GM23338 (cell line): ENCODE measurements around the gene TOM1L2. TPM values are rescaled to one million over a fixed set of nuclear protein-coding genes. Genes with fewer than 3 reads are reported as not detected.

ENCODE experiments used
- ATAC-seq: fragments of 200-7000 bp; cut with Tn5 transposase; 3 replicates; pipeline ENCODE4 v1.9.1; 2020
- DNase-seq: peaks from one replicate; pipeline ENCODE4 v3.0.0-alpha.2; 2015; ENCODE audit warnings: low spot score
- H2AFZ ChIP-seq: fragments of 200-600 bp; sonication (generic); 2 replicates; pipeline ENCODE4 v1.8.0; 2016; ENCODE audit warnings: antibody characterized with exemption, mild to moderate bottlenecking, moderate library complexity
- H3F3A ChIP-seq: fragments of 200-600 bp; sonication (generic); replicated peaks from 2 replicates; pipeline ENCODE4 v1.8.0; 2017; ENCODE audit warnings: antibody characterized with exemption, mixed run types, low read depth
- H3K27ac ChIP-seq: fragments of 200-600 bp; sonication (generic); 2 replicates; pipeline ENCODE4 v1.6.1; 2016; ENCODE audit warnings: low read depth
- H3K27me3 ChIP-seq: fragments of 200-600 bp; sonication (generic); 2 replicates; pipeline ENCODE4 v1.8.0; 2016; ENCODE audit warnings: mild to moderate bottlenecking, mixed run types, moderate library complexity; ENCODE audit not compliant: insufficient read depth
- H3K36me3 ChIP-seq: fragments of 200-600 bp; sonication (generic); 2 replicates; pipeline ENCODE4 v1.8.0; 2016; ENCODE audit warnings: mild to moderate bottlenecking; ENCODE audit not compliant: insufficient read depth
- H3K4me1 ChIP-seq: fragments of 200-600 bp; sonication (generic); 2 replicates; pipeline ENCODE4 v1.8.0; 2016; ENCODE audit warnings: mild to moderate bottlenecking, moderate library complexity; ENCODE audit not compliant: insufficient read depth
- H3K4me2 ChIP-seq: fragments of 200-600 bp; sonication (generic); 2 replicates; pipeline ENCODE4 v1.7.1; 2017; ENCODE audit warnings: mixed run types
- H3K4me3 ChIP-seq: fragments of 200-600 bp; sonication (generic); 2 replicates; pipeline ENCODE4 v1.6.1; 2016; ENCODE audit warnings: mixed run types
- H3K79me2 ChIP-seq: fragments of 200-600 bp; sonication (generic); replicated peaks from 2 replicates; pipeline ENCODE4 v1.8.0; 2017; ENCODE audit warnings: mild to moderate bottlenecking; ENCODE audit not compliant: insufficient read depth
- H3K9me2 ChIP-seq: fragments of 200-600 bp; sonication (generic); 2 replicates; pipeline ENCODE4 v1.8.0; 2017; ENCODE audit not compliant: insufficient read depth
- H4K20me1 ChIP-seq: fragments of 200-600 bp; sonication (generic); replicated peaks from 2 replicates; pipeline ENCODE4 v1.8.0; 2017; ENCODE audit warnings: mild to moderate bottlenecking; ENCODE audit not compliant: insufficient read depth
- H3K27ac Mint-ChIP-seq: 2 replicates; pipeline ENCODE4 v1.8.0; 2020; ENCODE audit warnings: inconsistent platforms, mild to moderate bottlenecking, moderate library complexity, mixed read lengths
- H3K27me3 Mint-ChIP-seq: 3 replicates; pipeline ENCODE4 v1.8.0; 2022; ENCODE audit warnings: low read depth, mild to moderate bottlenecking, moderate library complexity, mixed read lengths, inconsistent platforms; ENCODE audit not compliant: insufficient read depth, poor library complexity
- H3K36me3 Mint-ChIP-seq: 3 replicates; pipeline ENCODE4 v1.8.0; 2021; ENCODE audit warnings: low read depth, mild to moderate bottlenecking, inconsistent platforms, moderate library complexity, mixed read lengths
- H3K4me1 Mint-ChIP-seq: 3 replicates; pipeline ENCODE4 v1.8.0; 2020; ENCODE audit warnings: mild to moderate bottlenecking, inconsistent platforms, mixed read lengths
- H3K4me3 Mint-ChIP-seq: 3 replicates; pipeline ENCODE4 v1.8.0; 2021; ENCODE audit warnings: moderate library complexity, mild to moderate bottlenecking, inconsistent platforms, mixed read lengths
- H3K9me3 Mint-ChIP-seq: 3 replicates; pipeline ENCODE4 v1.8.0; 2020; ENCODE audit warnings: moderate library complexity, mild to moderate bottlenecking, inconsistent platforms, mixed read lengths
- CREB1 ChIP-seq: fragments of 250-450 bp; sonication (Bioruptor Pico); IDR thresholded peaks from 2 replicates; pipeline ENCODE4 v1.5.0; 2020; ENCODE audit warnings: low read depth, mild to moderate bottlenecking, moderate library complexity
- EZH2 ChIP-seq: fragments of 200-600 bp; sonication (generic); IDR thresholded peaks from one replicate; pipeline ENCODE4 v1.8.0; 2017; ENCODE audit warnings: antibody characterized with exemption, mild to moderate bottlenecking, low read depth; ENCODE audit not compliant: unreplicated experiment
- EZH2phosphoT487 ChIP-seq: fragments of 200-600 bp; sonication (generic); IDR thresholded peaks from one replicate; pipeline ENCODE4 v1.8.1; 2018; ENCODE audit warnings: antibody characterized with exemption; ENCODE audit not compliant: unreplicated experiment
- JUNB ChIP-seq: IDR thresholded peaks from one replicate; pipeline ENCODE4 v1.6.1; 2016; ENCODE audit warnings: antibody characterized with exemption; ENCODE audit not compliant: unreplicated experiment
- NANOG ChIP-seq: IDR thresholded peaks from 2 replicates; pipeline ENCODE4 v1.6.1; 2016; ENCODE audit warnings: antibody characterized with exemption, borderline replicate concordance
- POLR2AphosphoS5 ChIP-seq: IDR thresholded peaks from 2 replicates; pipeline ENCODE4 v1.6.1; 2016; ENCODE audit warnings: antibody characterized with exemption, low read depth
- STAT1 ChIP-seq: IDR thresholded peaks from one replicate; pipeline ENCODE4 v1.6.1; 2016; ENCODE audit warnings: antibody characterized with exemption; ENCODE audit not compliant: unreplicated experiment
- ZNF114 ChIP-seq: fragments of 250-450 bp; sonication (Bioruptor Pico); IDR thresholded peaks from 2 replicates; pipeline ENCODE4 v1.5.0; 2020; ENCODE audit warnings: mild to moderate bottlenecking, moderate library complexity
- ZNF331 ChIP-seq: fragments of 250-450 bp; sonication (Bioruptor Pico); IDR thresholded peaks from 2 replicates; pipeline ENCODE4 v1.5.0; 2020; ENCODE audit warnings: low read depth, mild to moderate bottlenecking, moderate library complexity
- polyA plus RNA-seq: library from polyadenylated mRNA; unstranded; fragments of >200 nt; fragmentation: Nextera tagmentation; extraction: Ambion mirVana; gene quantifications from 2 replicates; pipeline ENCODE4 v1.2.1, GENCODE V29; 2016
- total RNA-seq: library from RNA; depleted of rRNA; stranded (reverse); fragments of >200 nt; shearing (Covaris generic); gene quantifications from 2 replicates; pipeline ENCODE4 v1.2.3, GENCODE V29; 2014
- TF ChIP-seq, protein P1 (sequence below), 2 experiments: fragments of 200-600 bp in 1 of 2; sonication (generic) in 1 of 2; conservative IDR thresholded peaks; 2 replicates each; pipeline versions ENCODE4 v1.5.1 to v1.6.1; 2016 to 2017; ENCODE audit warnings: antibody characterized with exemption in 2 of 2, low read depth in 2 of 2, mild to moderate bottlenecking in 2 of 2, moderate library complexity in 1 of 2
- TF ChIP-seq, protein P2 (sequence below): IDR thresholded peaks from one replicate; pipeline ENCODE4 v1.6.1; 2018; ENCODE audit warnings: antibody characterized with exemption; ENCODE audit not compliant: unreplicated experiment
- TF ChIP-seq, protein P3 (sequence below): IDR thresholded peaks from 2 replicates; pipeline ENCODE4 v1.6.1; 2016; ENCODE audit warnings: antibody characterized with exemption

Gene TOM1L2
- total and polyA plus RNA-seq, 2 experiments from 2014 or later, result 3.3 TPM

DNA sequence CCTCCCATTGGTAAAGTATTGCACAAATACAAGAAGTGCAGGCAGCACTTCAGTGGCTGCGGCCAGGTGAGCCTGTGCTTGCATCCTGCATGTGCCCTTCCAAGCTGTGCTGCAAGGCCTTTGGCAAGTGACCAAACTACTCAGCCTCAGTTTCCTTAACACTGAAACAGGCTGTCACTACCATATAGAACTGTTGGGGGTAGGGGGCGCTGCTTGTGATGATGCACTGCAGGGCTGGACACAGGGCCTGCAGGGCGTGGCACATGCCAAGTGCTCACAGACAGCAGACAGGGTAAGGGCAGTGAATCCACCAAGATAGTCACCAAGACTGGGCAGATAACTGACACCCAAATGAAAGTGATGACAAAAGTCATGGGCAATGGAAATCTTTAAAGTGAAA, 69.8 kb downstream of the TOM1L2 start:
- Histone ChIP-seq H3K36me3 (no peaks in the 10 kb centered on the region), H4K20me1 (no peaks in the 10 kb centered on the region), H3K79me2 (no peaks in the 10 kb centered on the region), H3K4me2 (no peak overlapping the region), H3K4me3 (no peak overlapping the region), H3K27me3 (no peaks in the 10 kb centered on the region), H2AFZ (no peak overlapping the region), H3K4me1 (no peaks in the 10 kb centered on the region; the same call in 1 of the 2 replicates), H3K9me2 (no peaks in the 10 kb centered on the region), H3F3A (no peaks in the 10 kb centered on the region), H3K27ac (no peak overlapping the region)
- DNase-seq, result peak; percentile 35
- Mint-ChIP-seq H3K27me3 (peaks cover 4% of the 10 kb centered on the region), H3K4me3 (no peak overlapping the region), H3K4me1 (peaks cover 19% of the 10 kb centered on the region), H3K9me3 (no peaks in the 10 kb centered on the region), H3K27ac (no peak overlapping the region), H3K36me3 (no peaks in the 10 kb centered on the region)
- ATAC-seq, result peak; percentile 52
- TF ChIP-seq, protein P1, sequence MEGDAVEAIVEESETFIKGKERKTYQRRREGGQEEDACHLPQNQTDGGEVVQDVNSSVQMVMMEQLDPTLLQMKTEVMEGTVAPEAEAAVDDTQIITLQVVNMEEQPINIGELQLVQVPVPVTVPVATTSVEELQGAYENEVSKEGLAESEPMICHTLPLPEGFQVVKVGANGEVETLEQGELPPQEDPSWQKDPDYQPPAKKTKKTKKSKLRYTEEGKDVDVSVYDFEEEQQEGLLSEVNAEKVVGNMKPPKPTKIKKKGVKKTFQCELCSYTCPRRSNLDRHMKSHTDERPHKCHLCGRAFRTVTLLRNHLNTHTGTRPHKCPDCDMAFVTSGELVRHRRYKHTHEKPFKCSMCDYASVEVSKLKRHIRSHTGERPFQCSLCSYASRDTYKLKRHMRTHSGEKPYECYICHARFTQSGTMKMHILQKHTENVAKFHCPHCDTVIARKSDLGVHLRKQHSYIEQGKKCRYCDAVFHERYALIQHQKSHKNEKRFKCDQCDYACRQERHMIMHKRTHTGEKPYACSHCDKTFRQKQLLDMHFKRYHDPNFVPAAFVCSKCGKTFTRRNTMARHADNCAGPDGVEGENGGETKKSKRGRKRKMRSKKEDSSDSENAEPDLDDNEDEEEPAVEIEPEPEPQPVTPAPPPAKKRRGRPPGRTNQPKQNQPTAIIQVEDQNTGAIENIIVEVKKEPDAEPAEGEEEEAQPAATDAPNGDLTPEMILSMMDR (conservative IDR thresholded peaks at IDR 0.05; ENCODE audit: low read depth in 2 of 2), result peak; percentile 44 to 60; a peak in 3 of 4 replicates
- TF ChIP-seq EZH2, result no peak

DNA sequence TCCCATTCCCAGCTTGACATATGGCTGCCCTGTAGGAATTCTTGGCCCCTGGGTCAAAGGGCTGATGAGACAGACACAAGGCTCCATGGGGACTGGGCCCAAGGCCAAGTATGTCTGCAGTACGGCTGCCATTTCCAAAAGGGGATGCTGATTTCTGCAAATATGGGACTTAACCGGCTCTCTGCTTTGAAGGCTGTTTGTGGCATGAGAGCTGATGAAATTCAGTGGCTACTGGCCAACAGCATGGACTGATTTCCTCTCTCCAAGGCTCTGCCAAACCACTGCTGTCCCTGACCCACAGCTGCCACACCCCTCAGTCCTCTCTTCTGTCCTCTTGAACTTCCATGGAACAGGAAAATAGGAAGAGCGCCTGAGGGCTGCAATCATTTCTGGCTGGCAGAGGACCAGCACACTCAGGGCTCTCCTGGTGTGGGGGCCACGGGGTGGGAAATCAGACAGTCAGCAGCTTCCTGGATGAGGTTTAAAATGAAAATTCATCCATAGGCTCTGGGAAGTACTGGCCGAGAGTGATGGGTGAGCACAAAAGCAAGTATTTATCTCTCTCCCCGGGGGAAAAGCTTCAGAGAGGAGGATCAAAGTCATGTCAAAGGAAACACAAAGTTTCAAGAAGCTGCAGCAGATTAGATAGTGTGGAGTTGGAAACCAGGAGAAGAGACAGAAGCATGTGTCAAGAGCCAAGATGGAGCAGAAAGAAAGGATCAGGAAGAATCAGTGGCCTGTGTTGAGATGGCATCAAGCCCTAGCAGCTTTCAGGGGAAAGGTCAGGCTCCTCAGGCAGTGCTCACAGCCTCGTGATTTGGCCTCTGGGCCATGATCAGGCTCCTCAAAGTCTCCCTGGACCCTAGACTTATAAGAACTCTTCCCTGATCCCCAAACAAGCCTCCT, 71.3 kb downstream of the TOM1L2 start:
- no peaks in the 10 kb centered on the region for H3K9me3 Mint-ChIP-seq
- ATAC-seq (no peak), DNase-seq (no peak)
- Histone ChIP-seq H3K27me3 (no peaks in the 10 kb centered on the region), H3K4me1 (no peaks in the 10 kb centered on the region; the same call in 1 of the 2 replicates), H3K9me2 (no peaks in the 10 kb centered on the region), H3K79me2 (no peaks in the 10 kb centered on the region), H3K36me3 (no peaks in the 10 kb centered on the region), H3K4me2 (no peak overlapping the region), H3F3A (no peaks in the 10 kb centered on the region), H3K4me3 (no peak overlapping the region), H2AFZ (no peak overlapping the region), H4K20me1 (no peaks in the 10 kb centered on the region), H3K27ac (no peak overlapping the region)
- no peaks in the 10 kb centered on the region for H3K36me3 Mint-ChIP-seq
- H3K27me3 Mint-ChIP-seq, result peaks cover 2% of the 10 kb centered on the region
- H3K27ac Mint-ChIP-seq, result no peak overlapping the region
- peaks cover 8% of the 10 kb centered on the region; the same call in 2 of the 3 replicates for H3K4me1 Mint-ChIP-seq
- H3K4me3 Mint-ChIP-seq, result no peak overlapping the region
- TF ChIP-seq NANOG (no peak), STAT1 (no peak), POLR2AphosphoS5 (no peak), ZNF331 (no peak), EZH2phosphoT487 (no peak), ZNF114 (CRISPR knock-in tag) (no peak), EZH2 (no peak), JUNB (no peak), CREB1 (CRISPR knock-in tag) (no peak)
- TF ChIP-seq, protein P2, sequence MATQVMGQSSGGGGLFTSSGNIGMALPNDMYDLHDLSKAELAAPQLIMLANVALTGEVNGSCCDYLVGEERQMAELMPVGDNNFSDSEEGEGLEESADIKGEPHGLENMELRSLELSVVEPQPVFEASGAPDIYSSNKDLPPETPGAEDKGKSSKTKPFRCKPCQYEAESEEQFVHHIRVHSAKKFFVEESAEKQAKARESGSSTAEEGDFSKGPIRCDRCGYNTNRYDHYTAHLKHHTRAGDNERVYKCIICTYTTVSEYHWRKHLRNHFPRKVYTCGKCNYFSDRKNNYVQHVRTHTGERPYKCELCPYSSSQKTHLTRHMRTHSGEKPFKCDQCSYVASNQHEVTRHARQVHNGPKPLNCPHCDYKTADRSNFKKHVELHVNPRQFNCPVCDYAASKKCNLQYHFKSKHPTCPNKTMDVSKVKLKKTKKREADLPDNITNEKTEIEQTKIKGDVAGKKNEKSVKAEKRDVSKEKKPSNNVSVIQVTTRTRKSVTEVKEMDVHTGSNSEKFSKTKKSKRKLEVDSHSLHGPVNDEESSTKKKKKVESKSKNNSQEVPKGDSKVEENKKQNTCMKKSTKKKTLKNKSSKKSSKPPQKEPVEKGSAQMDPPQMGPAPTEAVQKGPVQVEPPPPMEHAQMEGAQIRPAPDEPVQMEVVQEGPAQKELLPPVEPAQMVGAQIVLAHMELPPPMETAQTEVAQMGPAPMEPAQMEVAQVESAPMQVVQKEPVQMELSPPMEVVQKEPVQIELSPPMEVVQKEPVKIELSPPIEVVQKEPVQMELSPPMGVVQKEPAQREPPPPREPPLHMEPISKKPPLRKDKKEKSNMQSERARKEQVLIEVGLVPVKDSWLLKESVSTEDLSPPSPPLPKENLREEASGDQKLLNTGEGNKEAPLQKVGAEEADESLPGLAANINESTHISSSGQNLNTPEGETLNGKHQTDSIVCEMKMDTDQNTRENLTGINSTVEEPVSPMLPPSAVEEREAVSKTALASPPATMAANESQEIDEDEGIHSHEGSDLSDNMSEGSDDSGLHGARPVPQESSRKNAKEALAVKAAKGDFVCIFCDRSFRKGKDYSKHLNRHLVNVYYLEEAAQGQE, result no peak
- TF ChIP-seq, protein P3, sequence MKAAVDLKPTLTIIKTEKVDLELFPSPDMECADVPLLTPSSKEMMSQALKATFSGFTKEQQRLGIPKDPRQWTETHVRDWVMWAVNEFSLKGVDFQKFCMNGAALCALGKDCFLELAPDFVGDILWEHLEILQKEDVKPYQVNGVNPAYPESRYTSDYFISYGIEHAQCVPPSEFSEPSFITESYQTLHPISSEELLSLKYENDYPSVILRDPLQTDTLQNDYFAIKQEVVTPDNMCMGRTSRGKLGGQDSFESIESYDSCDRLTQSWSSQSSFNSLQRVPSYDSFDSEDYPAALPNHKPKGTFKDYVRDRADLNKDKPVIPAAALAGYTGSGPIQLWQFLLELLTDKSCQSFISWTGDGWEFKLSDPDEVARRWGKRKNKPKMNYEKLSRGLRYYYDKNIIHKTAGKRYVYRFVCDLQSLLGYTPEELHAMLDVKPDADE, result no peak
- TF ChIP-seq, protein P1 (conservative IDR thresholded peaks at IDR 0.05; ENCODE audit: low read depth in 2 of 2), result no peak
